B cell (primary cell): Measurements from ENCODE around the gene SLC2A13. TPM values are rescaled to one million over a fixed set of nuclear protein-coding genes. Genes with fewer than 3 reads are reported as not detected.

Experiments
- ATAC-seq: fragments of 200-7000 bp; cut with Tn5 transposase; one replicate; pipeline ENCODE4 v1.10.0; 2021; ENCODE audit warnings: low read depth, mild to moderate bottlenecking, moderate number of reproducible peaks, moderate library complexity
- CTCF ChIA-PET: fragments of 350-600 bp; sonication (Branson Sonifier 250); formaldehyde crosslinking; loops from one replicate; lab custom pipeline; 2021; ENCODE audit warnings: antibody characterized with exemption, inconsistent platforms; lab: Charles Lee
- POLR2A ChIA-PET: fragments of 350-600 bp; sonication (Branson Sonifier 250); formaldehyde crosslinking; loops from one replicate; lab custom pipeline; 2021; ENCODE audit warnings: antibody characterized with exemption; lab: Charles Lee
- DNase-seq: peaks from one replicate; pipeline ENCODE4 v3.0.0; 2013
- H2AFZ ChIP-seq: 2 replicates; pipeline ENCODE4 v1.6.1; 2012; ENCODE audit warnings: mild to moderate bottlenecking, low read depth, low read length; ENCODE audit not compliant: insufficient read depth, poor library complexity, severe bottlenecking
- H3K27ac ChIP-seq, 2 donors: 1 replicate in 1 of 2; 2 replicates in 1 of 2; pipeline ENCODE4 v1.5.1; 2012 to 2013; ENCODE audit warnings: low read length in 2 of 2, mild to moderate bottlenecking in 2 of 2, moderate library complexity in 1 of 2
- H3K27me3 ChIP-seq, 4 experiments: fragments of 200-600 bp in 1 of 4; sonication (generic) in 1 of 4; replicated peaks in 1 of 4; 1 replicate in 2 of 4; 2 replicates in 2 of 4; pipeline versions ENCODE4 v1.6.1 to v1.7.0; 2013 to 2016; ENCODE audit warnings: low read length in 3 of 4, mild to moderate bottlenecking in 2 of 4, mixed read lengths in 1 of 4, moderate library complexity in 1 of 4; ENCODE audit not compliant: insufficient read depth in 4 of 4, control insufficient read depth in 3 of 4; ENCODE audit errors: control extremely low read depth in 1 of 4
- H3K36me3 ChIP-seq, 2 experiments: replicated peaks in 1 of 2; 1 replicate in 1 of 2; 2 replicates in 1 of 2; pipeline versions ENCODE4 v1.6.1 to v1.7.1; 2013; ENCODE audit warnings: low read length in 1 of 2; ENCODE audit not compliant: insufficient read depth in 2 of 2, control insufficient read depth in 1 of 2; ENCODE audit errors: control extremely low read depth in 1 of 2, extremely low read depth in 1 of 2
- H3K4me1 ChIP-seq, 2 donors: fragments of 200-600 bp in 1 of 2; sonication (generic) in 1 of 2; 1 replicate in 1 of 2; 2 replicates in 1 of 2; pipeline versions ENCODE4 v1.5.1 to v1.6.1; 2013 to 2017; ENCODE audit warnings: low read length in 2 of 2; ENCODE audit not compliant: control insufficient read depth in 2 of 2, insufficient read depth in 2 of 2
- H3K4me2 ChIP-seq: replicated peaks from 2 replicates; pipeline ENCODE3; 2012; ENCODE audit warnings: mild to moderate bottlenecking, low read depth, low read length; ENCODE audit not compliant: poor library complexity, severe bottlenecking
- H3K4me3 ChIP-seq, 5 experiments: fragments of 200-600 bp in 1 of 5; sonication (generic) in 1 of 5; 1 replicate in 3 of 5; 2 replicates in 2 of 5; pipeline versions ENCODE4 v1.5.1 to v1.7.0; 2011 to 2016; ENCODE audit warnings: low read length in 4 of 5, mild to moderate bottlenecking in 4 of 5, low read depth in 2 of 5, control low read depth in 1 of 5, moderate library complexity in 1 of 5; ENCODE audit not compliant: insufficient read depth in 1 of 5; ENCODE audit errors: control extremely low read depth in 1 of 5, extremely low read depth in 1 of 5
- H3K79me2 ChIP-seq: fragments of 200-600 bp; sonication (generic); one replicate; pipeline ENCODE4 v1.6.0; 2016; ENCODE audit warnings: low read length; ENCODE audit not compliant: control insufficient read depth, insufficient read depth
- H3K9ac ChIP-seq: fragments of 200-600 bp; sonication (generic); 2 replicates; pipeline ENCODE4 v1.6.1; 2017; ENCODE audit warnings: mild to moderate bottlenecking, low read length, moderate library complexity
- H3K9me3 ChIP-seq, 3 donors: one replicate each; pipeline versions ENCODE4 v1.6.1 to v1.7.1; 2013; ENCODE audit warnings: low read length in 2 of 3; ENCODE audit not compliant: control insufficient read depth in 2 of 3, insufficient read depth in 1 of 3; ENCODE audit errors: control extremely low read depth in 1 of 3
- H4K20me1 ChIP-seq: 2 replicates; pipeline ENCODE4 v1.6.0; 2012; ENCODE audit warnings: mild to moderate bottlenecking, low read length; ENCODE audit not compliant: insufficient read depth, control insufficient read depth, poor library complexity, severe bottlenecking
- H3K27ac Mint-ChIP-seq: one replicate; pipeline ENCODE4 v1.8.0; 2021; ENCODE audit warnings: mixed read lengths
- H3K27me3 Mint-ChIP-seq: one replicate; pipeline ENCODE4 v1.8.0; 2021; ENCODE audit warnings: mixed read lengths
- H3K4me1 Mint-ChIP-seq: one replicate; pipeline ENCODE4 v1.8.0; 2021; ENCODE audit warnings: mixed read lengths
- H3K4me3 Mint-ChIP-seq: one replicate; pipeline ENCODE4 v1.8.0; 2021; ENCODE audit warnings: mixed read lengths
- H3K9me3 Mint-ChIP-seq: one replicate; pipeline ENCODE4 v1.8.0; 2022; ENCODE audit warnings: mixed read lengths; ENCODE audit not compliant: insufficient read depth
- EZH2 ChIP-seq: IDR thresholded peaks from 2 replicates; pipeline ENCODE4 v1.6.1; 2012; ENCODE audit warnings: borderline replicate concordance, low read depth, mild to moderate bottlenecking, moderate library complexity, low read length; ENCODE audit not compliant: insufficient read depth, poor library complexity, severe bottlenecking
- WGBS: methylation state at CpG from one replicate; pipeline ENCODE4 v1.1.5; 2013; ENCODE audit warnings: missing lambda C conversion rate; ENCODE audit not compliant: insufficient coverage; 5-methylcytosine and 5-hydroxymethylcytosine counted together
- intact Hi-C: fragments of 100-400 bp; cut with micrococcal nuclease; formaldehyde crosslinking; loops from one replicate; pipeline ENCODE4 v1.10.0; 2022
- polyA plus RNA-seq: library from polyadenylated mRNA; depleted of rRNA; stranded (reverse); fragments of >200 nt; gene quantifications from 2 replicates; pipeline ENCODE4 v1.2.3, GENCODE V29; 2012
- total RNA-seq, 2 donors: library from RNA; stranded (reverse); fragments of 120-200 nt in 1 of 2; gene quantifications; 1 replicate in 1 of 2; 2 replicates in 1 of 2; pipeline versions ENCODE4 v1.2.3 to v1.2.4, GENCODE V29; 2013 to 2022
- TF ChIP-seq, protein P1 (sequence below): fragments of 200-600 bp; IDR thresholded peaks from one replicate; pipeline ENCODE4 v1.8.0; 2022; ENCODE audit warnings: antibody characterized with exemption, mild to moderate bottlenecking

The SLC2A13 gene
- total and polyA plus RNA-seq, 2 donors (not counting 1 experiment from before 2014, with no cell fraction given) = 2.1 to 8.6 TPM

DNA sequence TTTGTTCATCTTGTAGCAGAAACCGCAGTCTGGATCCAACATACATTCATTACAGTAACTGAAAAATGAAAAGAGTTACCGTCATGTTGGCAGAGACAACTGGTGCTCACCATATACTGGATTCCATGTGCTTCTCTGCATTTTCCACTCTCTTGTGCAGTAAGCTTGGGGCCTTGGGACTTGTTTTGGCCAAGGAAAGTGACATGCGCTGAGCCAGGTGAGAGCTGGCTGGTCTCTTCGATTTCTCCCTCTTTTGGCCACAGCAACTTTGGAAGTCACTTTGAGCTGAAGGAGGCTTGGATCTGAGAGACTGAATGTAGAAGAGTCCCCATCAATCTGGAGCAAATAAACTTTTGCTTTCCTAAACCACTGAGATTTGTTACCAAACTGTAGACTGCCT lies 275.7 kb downstream of the SLC2A13 start:
- Mint-ChIP-seq H3K9me3 (no peaks in the 10 kb centered on the region), H3K4me1 (no peaks in the 10 kb centered on the region), H3K4me3 (no peak overlapping the region), H3K27ac (no peak overlapping the region), H3K27me3 (no peaks in the 10 kb centered on the region)
- Histone ChIP-seq H2AFZ (no peak overlapping the region), H3K4me3 (no peak overlapping the region), H3K36me3 (no peaks in the 10 kb centered on the region), H3K9ac (no peak overlapping the region), H3K4me2 (no peak overlapping the region), H4K20me1 (no peaks in the 10 kb centered on the region), H3K4me1 (peaks cover 0 to 3% of the 10 kb centered on the region in 2 donors), H3K79me2 (no peaks in the 10 kb centered on the region), H3K27me3 (no peaks in the 10 kb centered on the region), H3K9me3 (no peaks in the 10 kb centered on the region), H3K27ac (no peak overlapping the region)
- DNase-seq = no peak
- 100% methylated on average over 4 of the region's 4 CpGs for WGBS
- ATAC-seq = no peak
- ChIA-PET POLR2A (no interaction called here), CTCF (no interaction called here)
- TF ChIP-seq, protein P1, sequence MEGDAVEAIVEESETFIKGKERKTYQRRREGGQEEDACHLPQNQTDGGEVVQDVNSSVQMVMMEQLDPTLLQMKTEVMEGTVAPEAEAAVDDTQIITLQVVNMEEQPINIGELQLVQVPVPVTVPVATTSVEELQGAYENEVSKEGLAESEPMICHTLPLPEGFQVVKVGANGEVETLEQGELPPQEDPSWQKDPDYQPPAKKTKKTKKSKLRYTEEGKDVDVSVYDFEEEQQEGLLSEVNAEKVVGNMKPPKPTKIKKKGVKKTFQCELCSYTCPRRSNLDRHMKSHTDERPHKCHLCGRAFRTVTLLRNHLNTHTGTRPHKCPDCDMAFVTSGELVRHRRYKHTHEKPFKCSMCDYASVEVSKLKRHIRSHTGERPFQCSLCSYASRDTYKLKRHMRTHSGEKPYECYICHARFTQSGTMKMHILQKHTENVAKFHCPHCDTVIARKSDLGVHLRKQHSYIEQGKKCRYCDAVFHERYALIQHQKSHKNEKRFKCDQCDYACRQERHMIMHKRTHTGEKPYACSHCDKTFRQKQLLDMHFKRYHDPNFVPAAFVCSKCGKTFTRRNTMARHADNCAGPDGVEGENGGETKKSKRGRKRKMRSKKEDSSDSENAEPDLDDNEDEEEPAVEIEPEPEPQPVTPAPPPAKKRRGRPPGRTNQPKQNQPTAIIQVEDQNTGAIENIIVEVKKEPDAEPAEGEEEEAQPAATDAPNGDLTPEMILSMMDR = no peak
- TF ChIP-seq EZH2 = no peak
- intact Hi-C loops = no loop called here

DNA sequence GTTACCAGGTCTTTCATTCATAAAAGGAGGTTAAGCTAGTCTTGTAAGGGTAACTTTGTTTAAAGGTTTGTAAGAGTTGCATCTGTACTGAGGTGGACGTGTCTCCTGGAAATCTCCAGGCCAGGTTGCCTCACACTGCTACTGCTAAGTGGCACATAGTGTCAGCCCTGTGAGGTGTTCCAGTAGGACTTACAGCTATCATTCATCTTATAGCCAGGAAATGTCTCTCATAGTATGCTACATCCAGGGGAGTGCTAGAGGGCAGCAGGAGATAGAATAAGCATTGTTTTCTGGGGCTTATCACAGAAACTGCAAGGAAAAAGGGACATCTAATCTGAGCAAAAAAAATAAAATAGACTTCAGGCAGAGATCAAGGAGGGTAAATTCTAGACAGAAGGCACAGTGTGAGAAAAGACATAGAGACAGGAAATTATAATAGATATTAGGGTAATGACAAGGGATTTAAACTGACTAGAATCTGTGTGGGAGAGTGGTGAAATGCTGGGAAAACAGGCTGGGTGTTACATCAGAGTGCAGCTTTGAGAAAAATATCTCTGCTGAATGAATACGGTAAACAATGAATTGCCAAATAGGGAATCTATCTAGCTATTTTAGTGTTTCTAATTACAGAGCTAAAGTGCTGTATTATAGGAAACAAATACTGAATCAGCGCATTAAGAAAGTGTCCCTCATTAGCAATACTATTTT lies 281.2 kb downstream of the SLC2A13 start:
- H3K4me2 ChIP-seq = no peak overlapping the region
- H3K9ac ChIP-seq = no peak overlapping the region
- H3K27ac ChIP-seq = no peak overlapping the region
- no peaks in the 10 kb centered on the region for H3K27me3 ChIP-seq
- no peak overlapping the region for H3K4me3 ChIP-seq
- H3K79me2 ChIP-seq = no peaks in the 10 kb centered on the region
- CTCF ChIA-PET = no interaction called here
- Mint-ChIP-seq H3K27ac (no peak overlapping the region), H3K9me3 (no peaks in the 10 kb centered on the region), H3K27me3 (no peaks in the 10 kb centered on the region), H3K4me3 (no peak overlapping the region), H3K4me1 (no peaks in the 10 kb centered on the region)
- ATAC-seq (no peak), DNase-seq (no peak)
- H3K36me3 ChIP-seq = no peaks in the 10 kb centered on the region
- no peaks in the 10 kb centered on the region for H4K20me1 ChIP-seq
- WGBS = 86% methylated on average over 1 of the region's 3 CpGs
- intact Hi-C loops = no loop called here
- no peaks in the 10 kb centered on the region for H3K4me1 ChIP-seq
- no peak overlapping the region for H2AFZ ChIP-seq
- H3K9me3 ChIP-seq = no peaks in the 10 kb centered on the region
- TF ChIP-seq EZH2 = no peak
- TF ChIP-seq, protein P1 = no peak
- POLR2A ChIA-PET = no interaction called here
